WI38 (cell line): Measurements from ENCODE around the gene MED15.

ENCODE experiments used
- H3K4me3 ChIP-seq: 2 replicates; pipeline ENCODE4 v1.5.1; 2011; ENCODE audit warnings: low read depth, mild to moderate bottlenecking, control low read depth, low read length
- CTCF ChIP-seq: IDR thresholded peaks from 2 replicates; pipeline ENCODE4 v1.5.1; 2012; ENCODE audit warnings: low read depth, mild to moderate bottlenecking, control low read depth, low read length

MED15 gene

GRCh38 chr22:20581503-20582170 lies 74.2 kb downstream of the MED15 start:
- no peak for TF ChIP-seq CTCF
- no peak overlapping the region for H3K4me3 ChIP-seq

- no peak for TF ChIP-seq CTCF
- no peak overlapping the region for H3K4me3 ChIP-seq
Measured at GRCh38 chr22:20582171-20582511, 74.7 kb downstream of the MED15 start.

- H3K4me3 ChIP-seq, result no peak overlapping the region
- TF ChIP-seq CTCF, result no peak
Measured at GRCh38 chr22:20582520-20583361, 75.3 kb downstream of the MED15 start.

GRCh38 chr22:20583471-20583922 lies 76.1 kb downstream of the MED15 start:
- no peak for TF ChIP-seq CTCF

GRCh38 chr22:20584029-20584871 lies 76.8 kb downstream of the MED15 start:
- TF ChIP-seq CTCF, result no peak

More at GRCh38 chr22:20583471-20583922, 76.1 kb downstream of the MED15 start:
- no peak overlapping the region for H3K4me3 ChIP-seq

GRCh38 chr22:20584872-20585638 lies 77.6 kb downstream of the MED15 start:
- TF ChIP-seq CTCF, result no peak
- H3K4me3 ChIP-seq, result no peak overlapping the region

More at GRCh38 chr22:20584029-20584871, 76.8 kb downstream of the MED15 start:
- H3K4me3 ChIP-seq, result no peak overlapping the region
